GM18511 (cell line): ENCODE results near the gene TRMT112.
A peak's percentile ranks its signal among the peaks of the same experiment; 100 is the strongest.

ENCODE experiments used
- ATAC-seq: cut with Tn5 transposase; IDR thresholded peaks from one replicate; pipeline ENCODE4 v1.9.1; 2021; ENCODE audit warnings: mild to moderate bottlenecking, moderate library complexity; ENCODE audit not compliant: unreplicated experiment

TRMT112 gene

GRCh38 chr11:64351136-64351631 lies 33.8 kb upstream of the TRMT112 start:
- ATAC-seq: no peak

- no peak for ATAC-seq
Observed at GRCh38 chr11:64349404-64349803, 32.0 kb upstream of the TRMT112 start.

GRCh38 chr11:64349025-64349387 lies 31.6 kb upstream of the TRMT112 start:
- no peak for ATAC-seq

GRCh38 chr11:64348383-64349024 lies 31.1 kb upstream of the TRMT112 start:
- ATAC-seq: no peak

- ATAC-seq: no peak
Observed at GRCh38 chr11:64347193-64347867, 30.0 kb upstream of the TRMT112 start.

GRCh38 chr11:64344787-64345186 lies 27.4 kb upstream of the TRMT112 start:
- ATAC-seq: no peak

GRCh38 chr11:64343767-64344559 lies 26.6 kb upstream of the TRMT112 start:
- ATAC-seq: no peak

- no peak for ATAC-seq
Observed at GRCh38 chr11:64342869-64343745, 25.7 kb upstream of the TRMT112 start.

GRCh38 chr11:64341851-64342791 lies 24.8 kb upstream of the TRMT112 start:
- ATAC-seq: no peak

- no peak for ATAC-seq
Observed at GRCh38 chr11:64341429-64341828, 24.1 kb upstream of the TRMT112 start.

GRCh38 chr11:64340671-64341335 lies 23.4 kb upstream of the TRMT112 start:
- ATAC-seq: peak; percentile 40

- ATAC-seq: peak; percentile 68
Observed at GRCh38 chr11:64339754-64340408, 22.5 kb upstream of the TRMT112 start, which contains the start of gene CCDC88B. TSS of gene CCDC88B (plus strand) at chr11:64340204. CDS start at chr11:64340267, 63 bp downstream.

- ATAC-seq: no peak
Observed at GRCh38 chr11:64339286-64339685, 21.9 kb upstream of the TRMT112 start.

GRCh38 chr11:64338716-64339115 lies 21.4 kb upstream of the TRMT112 start:
- no peak for ATAC-seq

GRCh38 chr11:64337538-64338249 lies 20.3 kb upstream of the TRMT112 start:
- no peak for ATAC-seq

GRCh38 chr11:64334764-64335735 lies 17.7 kb upstream of the TRMT112 start:
- peak; percentile 81 for ATAC-seq

- no peak for ATAC-seq
Observed at GRCh38 chr11:64333556-64333955, 16.2 kb upstream of the TRMT112 start.
